HG02623 (cell line): ENCODE measurements around the gene UNC80.

Experiments used
- ATAC-seq: cut with Tn5 transposase; IDR thresholded peaks from one replicate; pipeline ENCODE4 v1.9.1; 2021; ENCODE audit warnings: moderate library complexity; ENCODE audit not compliant: unreplicated experiment

UNC80 gene

GRCh38 chr2:209908511-209908910 is 136.9 kb downstream of the UNC80 start:
- ATAC-seq, result no peak

GRCh38 chr2:209911486-209911885 is 139.9 kb downstream of the UNC80 start:
- ATAC-seq, result no peak

GRCh38 chr2:209913786-209914345 is 142.2 kb downstream of the UNC80 start:
- ATAC-seq, result no peak

GRCh38 chr2:209917154-209917771 is 145.6 kb downstream of the UNC80 start:
- ATAC-seq, result no peak

- no peak for ATAC-seq
These were observed 146.6 kb downstream of the UNC80 start for GRCh38 chr2:209918251-209918650.

GRCh38 chr2:209922116-209922515 is 150.5 kb downstream of the UNC80 start:
- ATAC-seq, result no peak

GRCh38 chr2:209929369-209929768 is 157.7 kb downstream of the UNC80 start:
- no peak for ATAC-seq

GRCh38 chr2:209933499-209934483 is 162.2 kb downstream of the UNC80 start:
- ATAC-seq, result no peak

- no peak for ATAC-seq
These were observed 164.6 kb downstream of the UNC80 start for GRCh38 chr2:209936106-209936666.

GRCh38 chr2:209937893-209938292 is 166.3 kb downstream of the UNC80 start:
- ATAC-seq, result no peak

- ATAC-seq, result no peak
These were observed 167.3 kb downstream of the UNC80 start for GRCh38 chr2:209938906-209939305.

GRCh38 chr2:209940936-209941335 is 169.3 kb downstream of the UNC80 start:
- ATAC-seq, result no peak

GRCh38 chr2:209942426-209942825 is 170.8 kb downstream of the UNC80 start:
- ATAC-seq, result no peak

- no peak for ATAC-seq
These were observed 171.4 kb downstream of the UNC80 start for GRCh38 chr2:209942936-209943605.

- no peak for ATAC-seq
These were observed 172.1 kb downstream of the UNC80 start for GRCh38 chr2:209943776-209944175.

GRCh38 chr2:209946539-209946938 is 174.9 kb downstream of the UNC80 start:
- ATAC-seq, result no peak

GRCh38 chr2:209956271-209956670 is 184.6 kb downstream of the UNC80 start:
- ATAC-seq, result no peak

GRCh38 chr2:209958016-209958415 is 186.4 kb downstream of the UNC80 start:
- no peak for ATAC-seq

- ATAC-seq, result no peak
These were observed 188.4 kb downstream of the UNC80 start for GRCh38 chr2:209960045-209960444.

GRCh38 chr2:209960676-209961630 is 189.3 kb downstream of the UNC80 start:
- peak; percentile 96 for ATAC-seq
